ENCODE data around the gene ZNF331. TPM values are rescaled to one million over a fixed set of nuclear protein-coding genes. Genes with fewer than 3 reads are reported as not detected.

The ZNF331 gene
- polyA plus RNA-seq, 3 donors: 6.6 to 42.4 (median 9.5) TPM

DNA sequence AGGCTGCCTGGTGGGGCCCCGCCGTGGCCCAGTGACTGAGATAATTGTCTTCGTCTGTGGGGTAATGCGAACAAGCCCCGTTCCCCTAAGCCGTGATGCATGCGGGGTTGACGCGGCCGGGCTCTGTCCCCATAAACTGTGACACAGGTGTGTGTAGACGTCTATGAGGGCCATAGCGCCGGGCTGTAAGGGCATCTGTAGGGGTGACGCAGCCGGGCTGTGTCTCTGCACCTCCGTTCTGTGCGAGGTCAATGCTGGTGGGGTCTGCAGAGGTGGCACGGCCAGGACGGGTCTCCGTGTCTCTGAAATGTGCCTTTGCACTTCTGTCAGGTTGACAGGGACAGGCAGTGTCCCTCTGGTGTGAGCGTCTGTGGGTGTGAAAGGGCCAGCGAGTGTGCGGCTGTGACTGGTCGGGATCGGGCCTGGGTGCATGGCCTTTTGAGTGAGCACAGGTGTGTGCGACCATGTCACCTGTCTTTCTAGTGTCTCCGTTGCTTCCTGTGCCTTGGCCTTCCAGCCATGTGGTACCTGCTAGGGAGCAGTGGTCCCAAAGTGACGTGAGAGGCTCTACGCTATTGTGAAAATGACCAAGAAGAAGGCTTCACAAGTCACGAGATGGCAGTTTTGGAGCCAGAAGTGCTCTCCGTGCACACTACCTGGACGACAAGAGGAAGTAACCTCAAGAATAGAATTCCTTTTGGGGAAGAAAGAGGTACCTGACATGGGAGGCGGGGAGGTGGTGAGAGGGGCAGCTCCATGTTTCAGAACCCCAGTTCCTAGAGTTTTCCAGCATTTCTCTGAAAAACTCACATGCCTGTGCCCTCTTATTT is 16.4 kb upstream of the ZNF331 start:
- 21% methylated on average over 33 of the region's 33 CpGs for WGBS (ENCODE audit: insufficient coverage)
- Mint-ChIP-seq H3K4me1 (peaks cover 16% of the 10 kb centered on the region), H3K27ac (peak overlapping the region; percentile 83 to 93 (median 86)), H3K36me3 (peaks cover 12 to 26% of the 10 kb centered on the region in 2 donors), H3K4me3 (peak overlapping the region; percentile 92 to 96), H3K27me3 (ENCODE audit: low read depth in 3 of 3) (peaks cover 0 to 3% (median 1%) of the 10 kb centered on the region in 3 donors), H3K9me3 (peaks cover 41 to 73% (median 67%) of the 10 kb centered on the region in 7 donors)
- Histone ChIP-seq H3K4me3 (replicated peaks in 1 of 3; ENCODE audit: low read depth in 2 of 3, low read length in 3 of 3) (peak overlapping the region; percentile 63 to 91 (median 72)), H3K79me2 (ENCODE audit: insufficient read depth, low read length) (peaks cover 3% of the 10 kb centered on the region), H3K27ac (ENCODE audit: low read depth in 1 of 2, low read length in 2 of 2) (peak overlapping the region; percentile 71 to 82), H3K4me1 (ENCODE audit: control insufficient read depth in 1 of 2, insufficient read depth in 2 of 2, low read length in 2 of 2) (peaks cover 16 to 17% of the 10 kb centered on the region in 2 donors), H3K9me3 (replicated peaks in 1 of 2; ENCODE audit: control insufficient read depth in 1 of 2, insufficient read depth in 1 of 2, low read length in 2 of 2) (peaks cover 28 to 33% of the 10 kb centered on the region in 2 donors), H2AFZ (ENCODE audit: insufficient read depth, low read depth, low read length, poor library complexity, severe bottlenecking) (peak overlapping the region; percentile 96), H3K27me3 (ENCODE audit: control insufficient read depth in 2 of 2, insufficient read depth in 2 of 2, low read length in 2 of 2) (no peaks in the 10 kb centered on the region), H3K9ac (ENCODE audit: insufficient read depth, low read length, poor library complexity, severe bottlenecking) (peak overlapping the region; percentile 47), H4K20me1 (ENCODE audit: insufficient read depth, low read length) (no peaks in the 10 kb centered on the region), H3K36me3 (replicated peaks in 1 of 2; ENCODE audit: control insufficient read depth in 1 of 2, insufficient read depth in 2 of 2, low read length in 2 of 2) (no peaks in the 10 kb centered on the region), H3K4me2 (replicated peaks; ENCODE audit: extremely low read depth, low read length, poor library complexity, severe bottlenecking) (peak overlapping the region; percentile 96)
- intact Hi-C loops (cut with micrococcal nuclease): loop anchor here in 1 of 2 donors (5.0 kb wide), 2 partner anchors 54 to 324 kb away; partner anchors contain the start of gene ZNF813
- DNase-seq: no peak
- TF ChIP-seq, protein P1, sequence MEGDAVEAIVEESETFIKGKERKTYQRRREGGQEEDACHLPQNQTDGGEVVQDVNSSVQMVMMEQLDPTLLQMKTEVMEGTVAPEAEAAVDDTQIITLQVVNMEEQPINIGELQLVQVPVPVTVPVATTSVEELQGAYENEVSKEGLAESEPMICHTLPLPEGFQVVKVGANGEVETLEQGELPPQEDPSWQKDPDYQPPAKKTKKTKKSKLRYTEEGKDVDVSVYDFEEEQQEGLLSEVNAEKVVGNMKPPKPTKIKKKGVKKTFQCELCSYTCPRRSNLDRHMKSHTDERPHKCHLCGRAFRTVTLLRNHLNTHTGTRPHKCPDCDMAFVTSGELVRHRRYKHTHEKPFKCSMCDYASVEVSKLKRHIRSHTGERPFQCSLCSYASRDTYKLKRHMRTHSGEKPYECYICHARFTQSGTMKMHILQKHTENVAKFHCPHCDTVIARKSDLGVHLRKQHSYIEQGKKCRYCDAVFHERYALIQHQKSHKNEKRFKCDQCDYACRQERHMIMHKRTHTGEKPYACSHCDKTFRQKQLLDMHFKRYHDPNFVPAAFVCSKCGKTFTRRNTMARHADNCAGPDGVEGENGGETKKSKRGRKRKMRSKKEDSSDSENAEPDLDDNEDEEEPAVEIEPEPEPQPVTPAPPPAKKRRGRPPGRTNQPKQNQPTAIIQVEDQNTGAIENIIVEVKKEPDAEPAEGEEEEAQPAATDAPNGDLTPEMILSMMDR (IDR thresholded peaks at IDR 0.05): no peak

DNA sequence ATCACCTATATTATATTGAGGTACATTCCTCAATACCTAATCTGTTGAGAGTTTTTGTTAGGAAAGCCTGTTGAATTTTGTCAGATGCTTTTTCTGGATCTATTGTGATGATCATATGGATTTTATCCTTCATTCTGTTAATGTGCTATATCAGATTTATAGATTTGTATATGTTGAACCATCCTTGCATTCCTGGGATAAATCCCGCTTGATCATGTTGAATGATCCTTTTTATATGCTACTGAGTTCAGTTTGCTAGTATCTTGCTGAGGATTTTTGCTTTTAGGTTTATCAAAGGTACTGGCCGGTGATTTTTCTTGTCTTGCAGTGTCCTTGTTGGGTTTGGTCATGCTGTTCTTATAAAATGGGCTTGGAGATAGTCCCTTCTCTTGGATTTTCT is 12.0 kb upstream of the ZNF331 start:
- Histone ChIP-seq H3K4me1 (ENCODE audit: control insufficient read depth in 1 of 2, insufficient read depth in 2 of 2, low read length in 2 of 2) (peaks cover 11% of the 10 kb centered on the region in 2 donors), H3K27ac (ENCODE audit: low read depth in 1 of 2, low read length in 2 of 2) (no peak overlapping the region), H3K4me2 (replicated peaks; ENCODE audit: extremely low read depth, low read length, poor library complexity, severe bottlenecking) (no peak overlapping the region), H3K4me3 (replicated peaks in 1 of 3; ENCODE audit: low read depth in 2 of 3, low read length in 3 of 3) (no peak overlapping the region), H4K20me1 (ENCODE audit: insufficient read depth, low read length) (no peaks in the 10 kb centered on the region), H3K79me2 (ENCODE audit: insufficient read depth, low read length) (peaks cover 3% of the 10 kb centered on the region), H3K27me3 (ENCODE audit: control insufficient read depth in 2 of 2, insufficient read depth in 2 of 2, low read length in 2 of 2) (no peaks in the 10 kb centered on the region), H3K36me3 (replicated peaks in 1 of 2; ENCODE audit: control insufficient read depth in 1 of 2, insufficient read depth in 2 of 2, low read length in 2 of 2) (no peaks in the 10 kb centered on the region), H2AFZ (ENCODE audit: insufficient read depth, low read depth, low read length, poor library complexity, severe bottlenecking) (no peak overlapping the region), H3K9me3 (replicated peaks in 1 of 2; ENCODE audit: control insufficient read depth in 1 of 2, insufficient read depth in 1 of 2, low read length in 2 of 2) (peaks cover 24% of the 10 kb centered on the region in 2 donors), H3K9ac (ENCODE audit: insufficient read depth, low read length, poor library complexity, severe bottlenecking) (no peak overlapping the region)
- intact Hi-C loops (cut with micrococcal nuclease): no loop called here
- DNase-seq: no peak
- Mint-ChIP-seq H3K27ac (no peak overlapping the region), H3K36me3 (peaks cover 10 to 31% of the 10 kb centered on the region in 2 donors), H3K4me1 (peaks cover 12% of the 10 kb centered on the region), H3K9me3 (peaks cover 38 to 61% (median 55%) of the 10 kb centered on the region in 7 donors), H3K4me3 (no peak overlapping the region), H3K27me3 (ENCODE audit: low read depth in 3 of 3) (peaks cover 0 to 3% (median 1%) of the 10 kb centered on the region in 3 donors)
- TF ChIP-seq, protein P1 (IDR thresholded peaks at IDR 0.05): no peak
- 60% methylated on average over 1 of the region's 2 CpGs for WGBS (ENCODE audit: insufficient coverage)

All from CD14-positive monocyte (primary cell).